GM12873 (cell line): ENCODE results near the gene JAKMIP1.

ENCODE experiments used
- CTCF ChIP-seq: IDR thresholded peaks from 2 replicates; pipeline ENCODE4 v1.5.1; 2012; ENCODE audit warnings: low read depth, mild to moderate bottlenecking, moderate library complexity, low read length, control low read depth; ENCODE audit not compliant: insufficient read depth; ENCODE audit errors: missing control alignments

The JAKMIP1 gene

GRCh38 chr4:6143603-6144181, 56.7 kb downstream of the JAKMIP1 start:
- no peak for TF ChIP-seq CTCF

DNA sequence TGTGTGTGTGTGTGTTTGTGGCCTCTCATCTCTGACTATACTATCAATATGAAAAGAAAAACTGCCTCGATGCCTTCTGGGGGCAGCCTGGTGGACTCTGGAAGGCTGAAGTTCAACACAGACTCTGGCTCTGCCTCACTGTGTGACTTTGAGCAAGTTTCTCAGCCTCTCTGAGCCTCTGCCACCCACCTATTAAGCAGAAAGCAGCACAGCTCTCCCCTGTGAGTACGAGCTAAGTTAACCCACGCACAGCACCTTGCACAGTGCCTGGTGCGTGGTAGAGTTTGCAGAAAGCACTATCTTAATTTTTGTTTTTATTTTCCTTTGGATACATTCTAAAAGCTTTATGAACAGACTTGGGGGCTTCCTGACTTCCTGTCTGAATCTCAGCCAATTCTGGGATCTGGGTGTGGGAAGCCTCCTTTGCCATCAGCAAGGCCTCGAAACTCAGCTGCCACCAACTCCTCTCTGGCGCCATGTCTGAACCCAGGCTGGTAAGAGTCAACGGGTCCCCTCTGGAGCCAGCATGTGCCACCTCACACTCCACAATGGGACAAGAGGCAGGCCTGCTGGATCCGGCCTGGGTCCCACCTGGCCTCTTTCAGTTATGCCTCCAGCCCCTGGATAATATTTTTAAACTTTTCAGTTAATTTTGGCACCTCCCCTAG, 57.3 kb downstream of the JAKMIP1 start:
- no peak for TF ChIP-seq CTCF

- TF ChIP-seq CTCF: no peak
These were observed 57.8 kb downstream of the JAKMIP1 start for GRCh38 chr4:6142511-6142910.

GRCh38 chr4:6141554-6141953, 58.8 kb downstream of the JAKMIP1 start:
- TF ChIP-seq CTCF: no peak

DNA sequence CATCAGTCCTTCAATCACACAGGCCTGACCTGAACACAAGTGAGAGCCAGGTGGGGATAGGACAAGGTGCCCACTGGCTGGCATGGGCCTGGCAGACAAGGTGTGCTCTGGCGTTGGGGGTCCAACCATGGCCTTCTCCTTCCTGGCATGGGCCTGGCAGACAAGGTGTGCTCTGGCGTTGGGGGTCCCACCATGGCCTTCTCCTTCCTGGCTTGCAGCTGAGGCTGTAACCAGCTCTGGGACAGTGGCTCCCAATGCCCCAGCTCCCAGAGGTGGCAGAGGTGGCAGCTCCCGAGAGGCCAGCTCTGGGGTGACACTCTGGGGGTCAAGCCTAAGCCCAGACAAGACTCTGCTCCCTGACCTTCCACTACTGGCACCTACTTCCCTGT, 62.6 kb downstream of the JAKMIP1 start:
- TF ChIP-seq CTCF: no peak

DNA sequence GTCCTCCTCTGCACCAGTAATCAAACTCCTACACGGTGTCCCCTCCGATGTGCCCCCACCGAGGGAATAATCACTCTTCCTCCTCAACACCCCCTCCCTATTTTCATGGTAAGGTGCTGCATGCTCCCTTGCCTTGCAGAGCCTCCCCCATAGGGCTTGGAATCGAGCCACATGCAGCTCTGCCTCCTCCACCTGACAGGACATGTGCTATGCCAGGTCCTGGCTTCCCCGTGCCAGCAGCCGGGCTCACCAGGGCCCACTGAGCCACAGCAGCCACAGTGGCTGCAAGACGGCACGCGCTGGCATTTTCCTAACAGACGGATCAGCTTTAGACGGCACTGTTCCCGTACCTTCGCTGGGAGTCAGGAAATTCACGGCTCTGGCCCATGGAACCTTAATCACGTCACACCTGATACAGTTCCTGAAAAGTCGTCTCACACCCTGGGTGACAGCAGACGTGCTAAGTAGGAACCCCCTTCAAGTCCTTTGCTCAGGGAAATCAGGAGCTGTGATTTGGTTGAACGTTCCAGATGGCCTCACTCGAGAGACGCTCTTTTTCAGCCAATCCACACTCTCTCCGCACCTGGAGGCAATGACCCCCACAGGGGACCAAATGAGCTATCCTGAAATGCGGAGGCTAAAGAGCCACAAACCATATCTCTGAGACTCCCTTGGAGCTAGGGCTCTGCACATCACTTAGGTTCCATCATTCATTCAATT, 63.2 kb downstream of the JAKMIP1 start:
- no peak for TF ChIP-seq CTCF

DNA sequence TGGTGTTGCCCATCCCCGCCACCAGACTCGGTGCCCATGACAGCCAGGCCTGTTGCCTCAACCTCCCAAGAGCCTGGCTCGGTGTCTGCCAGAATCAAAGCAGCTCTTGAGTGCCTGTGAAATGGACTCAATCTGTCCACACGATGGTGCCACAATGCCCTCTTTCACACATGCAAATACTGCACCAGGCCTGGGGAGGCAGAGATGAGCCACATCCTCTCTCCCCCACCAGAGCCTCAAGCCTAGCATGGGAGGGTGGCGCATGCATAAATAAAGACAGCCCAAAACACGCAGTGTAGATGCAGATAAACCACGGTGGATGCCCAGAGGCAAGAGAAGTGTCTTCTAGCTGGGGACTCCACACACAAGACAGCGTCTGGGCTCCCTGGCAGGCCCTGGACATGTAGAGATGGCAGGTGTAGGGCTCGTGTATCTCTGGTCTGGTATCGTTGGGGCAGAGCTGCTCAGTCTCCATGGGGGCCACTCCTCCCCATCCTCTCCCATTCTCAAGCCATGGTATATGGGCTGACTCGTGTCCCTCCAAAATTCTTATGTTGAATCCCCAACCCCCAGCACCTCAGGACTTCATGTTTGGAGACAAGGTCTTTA, 65.6 kb downstream of the JAKMIP1 start:
- peak; percentile 79 for TF ChIP-seq CTCF
